Measurements from ENCODE around the gene CPB2.

CPB2 gene

GRCh38 chr13:46085737-46086136 lies 19.1 kb downstream of the CPB2 start:
- no peak for TF ChIP-seq ARNTL (CRISPR knock-in tag; IDR thresholded peaks at IDR 0.05; ENCODE audit: borderline replicate concordance, low read depth)
- no peak for TF ChIP-seq SNAI2 (CRISPR knock-in tag; IDR thresholded peaks at IDR 0.05)
- TF ChIP-seq PATZ1 (CRISPR knock-in tag; IDR thresholded peaks at IDR 0.05; ENCODE audit: borderline replicate concordance), result no peak
- TF ChIP-seq GLIS3 (CRISPR knock-in tag; IDR thresholded peaks at IDR 0.05), result no peak
- TF ChIP-seq CSRNP3 (CRISPR knock-in tag; IDR thresholded peaks at IDR 0.05), result no peak
- no peak for TF ChIP-seq ZNF70 (CRISPR knock-in tag; IDR thresholded peaks at IDR 0.05)
- no peak for TF ChIP-seq ISL1 (CRISPR knock-in tag; IDR thresholded peaks at IDR 0.05)
- no peak for TF ChIP-seq CSDC2 (CRISPR knock-in tag; IDR thresholded peaks at IDR 0.05)
- ATAC-seq, result no peak

- ATAC-seq, result no peak
- TF ChIP-seq CSDC2 (CRISPR knock-in tag; IDR thresholded peaks at IDR 0.05) (no peak), CSRNP3 (CRISPR knock-in tag; IDR thresholded peaks at IDR 0.05) (no peak), ZFP3 (CRISPR knock-in tag; IDR thresholded peaks at IDR 0.05) (no peak), GLIS3 (CRISPR knock-in tag; IDR thresholded peaks at IDR 0.05) (no peak), ZNF8 (CRISPR knock-in tag; IDR thresholded peaks at IDR 0.05) (no peak), OSR1 (CRISPR knock-in tag; IDR thresholded peaks at IDR 0.05) (no peak), TOX (CRISPR knock-in tag; IDR thresholded peaks at IDR 0.05; ENCODE audit: borderline replicate concordance) (no peak), ZNF565 (CRISPR knock-in tag; conservative IDR thresholded peaks at IDR 0.05; ENCODE audit: low read depth) (no peak), ISL1 (CRISPR knock-in tag; IDR thresholded peaks at IDR 0.05) (no peak), RARB (CRISPR knock-in tag; IDR thresholded peaks at IDR 0.05) (no peak), PPARA (CRISPR knock-in tag; IDR thresholded peaks at IDR 0.05; ENCODE audit: borderline replicate concordance) (no peak), ARNTL (CRISPR knock-in tag; IDR thresholded peaks at IDR 0.05; ENCODE audit: borderline replicate concordance, low read depth) (no peak), POU6F1 (CRISPR knock-in tag; IDR thresholded peaks at IDR 0.05; ENCODE audit: borderline replicate concordance, low read depth) (no peak), CREB5 (CRISPR knock-in tag; IDR thresholded peaks at IDR 0.05; ENCODE audit: low read depth) (no peak), ESRRG (CRISPR knock-in tag; IDR thresholded peaks at IDR 0.05) (no peak), TSHZ2 (CRISPR knock-in tag; IDR thresholded peaks at IDR 0.05) (no peak), SNAI2 (CRISPR knock-in tag; IDR thresholded peaks at IDR 0.05) (no peak), TCF4 (CRISPR knock-in tag; IDR thresholded peaks at IDR 0.05; ENCODE audit: borderline replicate concordance) (no peak), ZC3H10 (CRISPR knock-in tag; IDR thresholded peaks at IDR 0.05) (no peak), ZNF70 (CRISPR knock-in tag; IDR thresholded peaks at IDR 0.05) (no peak)
Measured at GRCh38 chr13:46082324-46082723, 22.5 kb downstream of the CPB2 start.
